Pons (tissue), 1 donor: ENCODE results near the gene PEX26.
"Not testable (repeated sequence)": the region's sequence is repeated elsewhere in the genome, so short reads cannot be mapped to it uniquely, and the experiment has no call there.

Experiments used
- DNase-seq: peaks from one replicate; pipeline ENCODE4 v3.0.0-alpha.2; 2016; ENCODE audit warnings: low spot score

PEX26 gene

DNA sequence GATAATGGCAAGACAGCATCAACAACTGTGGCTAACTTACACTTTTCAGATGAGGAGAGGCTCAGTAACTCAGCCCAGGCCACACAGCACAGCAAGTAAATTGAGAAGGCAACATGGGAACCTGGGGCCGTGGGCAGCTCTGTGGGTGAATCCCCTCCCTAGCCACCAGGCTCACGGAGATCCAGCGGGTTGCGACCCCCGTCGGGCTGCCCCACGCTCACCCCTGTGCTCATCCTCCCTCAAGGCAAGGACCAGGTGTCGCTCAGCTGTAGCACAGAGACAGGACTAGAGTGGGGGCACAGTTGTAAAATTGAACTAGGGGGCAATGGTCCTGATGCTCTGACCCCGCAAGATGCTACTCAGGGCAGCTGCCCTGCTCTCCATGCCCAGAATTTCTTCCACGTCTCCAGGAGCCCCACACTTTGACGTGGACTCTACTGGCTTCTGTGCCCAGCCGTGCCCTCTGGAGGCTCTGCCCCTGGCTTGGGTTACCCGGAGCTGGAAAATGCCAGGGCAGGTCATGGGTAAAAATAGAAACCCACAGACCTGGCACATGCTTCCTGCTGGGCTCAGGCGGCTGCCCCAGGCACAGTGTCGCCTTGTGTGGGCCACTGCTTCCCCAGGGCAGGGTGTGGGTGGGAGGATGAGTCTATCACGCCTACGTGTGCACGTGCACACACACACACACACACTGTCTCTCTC lies 41.8 kb downstream of the PEX26 start:
- DNase-seq = no peak

DNA sequence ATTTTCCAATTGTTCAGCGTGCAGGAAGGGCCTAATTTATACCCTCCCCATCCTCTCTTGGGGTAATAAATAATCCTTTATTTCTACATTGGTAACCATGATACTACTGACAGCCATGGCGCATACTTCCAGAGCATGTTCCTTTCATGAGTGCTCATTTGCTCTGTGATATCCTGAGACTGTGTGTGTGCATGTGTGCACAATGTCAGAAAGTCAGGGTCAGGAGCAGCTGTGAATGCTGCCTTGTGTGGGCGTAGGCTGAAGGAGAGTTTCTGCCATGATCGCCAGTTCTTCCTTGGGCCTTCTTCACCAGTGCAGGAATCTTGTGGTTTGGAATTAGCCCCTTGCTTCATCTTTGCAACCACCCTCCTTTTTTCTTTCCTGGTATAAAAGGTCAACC lies 43.1 kb downstream of the PEX26 start:
- no peak for DNase-seq

DNA sequence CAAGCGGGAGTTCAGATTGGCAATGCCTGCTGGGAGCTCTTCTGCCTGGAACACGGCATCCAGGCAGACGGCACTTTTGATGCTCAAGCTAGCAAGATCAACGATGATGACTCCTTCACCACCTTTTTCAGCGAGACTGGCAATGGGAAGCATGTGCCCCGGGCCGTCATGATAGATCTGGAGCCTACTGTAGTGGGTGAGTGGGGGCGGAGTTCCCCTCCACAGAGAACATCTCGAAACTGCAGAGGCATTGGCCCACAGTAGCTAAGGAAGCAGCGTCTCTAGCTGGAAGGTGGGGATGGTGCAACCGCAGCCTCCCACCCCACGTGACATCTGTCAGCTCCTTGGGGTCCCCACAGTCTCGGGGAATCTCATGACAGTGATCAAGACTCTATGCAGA lies 43.7 kb downstream of the PEX26 start:
- DNase-seq = no peak

DNA sequence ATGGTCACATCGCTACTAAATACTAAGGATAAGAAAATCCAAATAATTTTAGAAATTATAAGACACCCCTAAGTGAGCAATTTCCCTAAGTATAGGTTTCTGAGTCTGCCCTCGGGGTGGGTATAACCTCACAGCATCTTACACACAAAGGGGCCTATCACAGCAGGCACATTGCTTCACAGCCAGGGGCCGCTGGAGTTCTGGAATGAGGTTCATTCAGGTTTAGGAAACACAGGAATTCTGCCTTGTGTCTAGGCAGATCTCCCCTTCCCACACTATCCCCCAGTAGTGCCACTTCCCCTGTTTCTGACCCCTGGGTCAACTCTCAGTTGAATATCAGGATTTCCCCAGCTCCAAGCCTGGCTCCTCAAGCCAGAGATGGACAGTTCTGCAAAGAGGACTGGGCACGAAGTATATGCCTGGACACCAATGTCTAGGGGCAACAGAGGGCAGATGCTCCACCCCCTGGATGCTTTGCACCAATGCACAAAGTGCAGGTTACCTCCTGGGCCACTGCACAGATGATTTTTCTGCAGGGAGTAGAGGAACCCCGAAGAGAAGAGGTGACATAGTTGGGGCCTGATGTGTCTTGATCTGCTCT lies 44.3 kb downstream of the PEX26 start:
- no peak for DNase-seq

DNA sequence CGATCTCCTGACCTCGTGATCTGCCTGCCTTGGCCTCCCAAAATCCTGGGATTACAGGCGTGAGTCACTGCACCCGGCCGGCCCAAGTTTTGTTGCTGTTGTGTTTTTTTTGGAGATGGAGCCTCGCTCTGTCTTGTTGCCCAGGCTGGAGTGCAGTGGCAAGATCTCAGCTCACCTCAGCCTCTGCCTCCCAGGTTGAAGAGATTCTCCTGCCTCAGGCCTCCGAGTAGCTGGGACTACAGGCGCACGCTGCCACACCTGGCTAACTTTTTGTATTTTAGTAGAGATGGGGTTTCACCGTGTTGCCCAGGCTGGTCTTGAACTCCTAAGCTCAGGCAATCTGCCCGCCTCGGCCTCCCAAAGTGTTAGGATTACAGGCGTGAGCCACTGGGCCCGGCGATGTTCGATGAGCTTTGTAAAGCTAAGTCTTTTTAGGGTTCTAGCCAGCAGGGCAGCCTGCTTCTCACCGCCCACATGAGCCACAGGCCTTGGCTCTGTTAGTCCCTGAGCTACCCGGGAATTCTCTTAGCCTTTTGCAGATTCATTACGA lies 45.8 kb downstream of the PEX26 start:
- DNase-seq = not testable (repeated sequence)

DNA sequence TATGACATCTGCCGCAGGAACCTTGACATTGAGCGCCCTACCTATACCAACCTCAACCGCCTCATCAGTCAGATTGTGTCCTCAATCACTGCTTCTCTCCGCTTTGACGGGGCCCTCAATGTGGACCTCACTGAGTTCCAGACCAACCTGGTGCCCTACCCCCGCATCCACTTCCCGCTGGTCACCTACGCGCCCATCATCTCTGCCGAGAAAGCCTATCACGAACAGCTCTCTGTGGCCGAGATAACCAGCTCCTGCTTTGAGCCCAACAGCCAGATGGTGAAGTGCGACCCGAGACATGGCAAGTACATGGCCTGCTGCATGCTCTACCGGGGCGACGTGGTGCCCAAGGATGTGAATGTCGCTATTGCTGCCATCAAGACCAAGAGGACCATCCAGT lies 48.8 kb downstream of the PEX26 start:
- no peak for DNase-seq

DNA sequence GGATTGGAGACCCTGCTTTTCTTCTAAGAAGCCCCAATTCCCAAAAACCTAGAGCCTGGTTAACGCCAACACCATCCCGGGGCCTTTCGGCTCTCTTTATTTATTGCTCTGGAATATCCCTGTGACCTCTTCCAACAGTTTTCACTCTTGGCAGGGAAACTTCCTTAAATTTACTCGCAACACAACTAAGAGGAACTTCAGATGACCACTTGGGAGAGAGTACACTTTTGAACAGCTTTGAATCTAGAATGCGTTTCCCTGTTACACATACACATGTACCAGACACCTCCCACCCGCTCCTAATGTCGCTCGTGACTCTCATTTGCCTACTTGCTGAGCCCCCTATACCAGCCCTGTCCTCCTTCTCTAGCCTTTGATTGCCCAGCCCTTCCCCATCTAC lies 52.2 kb downstream of the PEX26 start:
- no peak for DNase-seq

DNA sequence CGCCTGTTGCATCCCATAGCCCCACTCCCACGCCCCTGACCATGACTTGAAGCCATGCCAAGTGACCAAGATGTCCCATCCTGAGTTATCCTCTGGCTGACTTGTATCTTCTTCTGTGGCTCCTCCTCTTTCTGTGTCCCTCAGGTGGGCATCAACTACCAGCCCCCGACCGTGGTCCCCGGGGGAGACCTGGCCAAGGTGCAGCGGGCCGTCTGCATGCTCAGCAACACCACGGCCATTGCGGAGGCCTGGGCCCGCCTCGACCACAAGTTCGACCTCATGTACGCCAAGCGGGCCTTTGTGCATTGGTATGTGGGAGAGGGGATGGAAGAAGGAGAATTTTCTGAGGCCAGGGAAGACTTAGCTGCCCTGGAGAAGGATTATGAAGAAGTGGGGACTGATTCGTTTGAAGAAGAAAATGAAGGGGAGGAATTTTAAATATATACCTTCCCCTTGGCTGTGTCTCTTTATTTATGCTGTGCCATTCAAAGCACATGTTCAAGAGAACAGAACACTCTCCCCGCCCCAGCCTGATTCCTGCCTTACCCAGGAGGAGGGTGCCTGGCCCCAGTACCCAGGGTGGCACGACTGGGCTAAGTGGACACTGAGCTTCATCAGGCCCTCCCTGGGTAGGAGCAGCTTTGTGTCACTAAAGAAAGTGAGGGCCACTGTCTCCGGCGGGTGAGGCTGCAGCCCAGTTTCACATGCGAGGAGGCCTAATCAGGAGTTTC lies 53.1 kb downstream of the PEX26 start:
- no peak for DNase-seq

DNA sequence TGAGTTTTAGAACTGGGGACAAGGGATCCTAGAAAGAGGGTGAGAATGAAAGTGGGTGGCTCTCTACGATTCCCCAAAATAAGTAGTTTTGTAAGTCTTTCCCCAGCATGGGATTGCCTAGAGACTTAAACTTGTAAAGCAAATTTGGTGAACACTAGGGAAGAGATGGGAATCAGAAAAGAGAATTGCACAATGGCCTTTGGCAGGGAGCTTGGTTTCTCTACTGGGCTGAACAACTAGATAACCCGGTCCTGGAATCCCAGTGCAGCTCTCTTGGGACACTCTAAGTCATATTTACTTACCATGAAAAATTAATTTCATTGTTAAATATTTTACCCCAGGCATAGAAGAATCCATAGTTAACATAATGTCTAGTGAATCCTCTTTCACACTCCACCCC lies 55.7 kb downstream of the PEX26 start:
- no peak for DNase-seq

DNA sequence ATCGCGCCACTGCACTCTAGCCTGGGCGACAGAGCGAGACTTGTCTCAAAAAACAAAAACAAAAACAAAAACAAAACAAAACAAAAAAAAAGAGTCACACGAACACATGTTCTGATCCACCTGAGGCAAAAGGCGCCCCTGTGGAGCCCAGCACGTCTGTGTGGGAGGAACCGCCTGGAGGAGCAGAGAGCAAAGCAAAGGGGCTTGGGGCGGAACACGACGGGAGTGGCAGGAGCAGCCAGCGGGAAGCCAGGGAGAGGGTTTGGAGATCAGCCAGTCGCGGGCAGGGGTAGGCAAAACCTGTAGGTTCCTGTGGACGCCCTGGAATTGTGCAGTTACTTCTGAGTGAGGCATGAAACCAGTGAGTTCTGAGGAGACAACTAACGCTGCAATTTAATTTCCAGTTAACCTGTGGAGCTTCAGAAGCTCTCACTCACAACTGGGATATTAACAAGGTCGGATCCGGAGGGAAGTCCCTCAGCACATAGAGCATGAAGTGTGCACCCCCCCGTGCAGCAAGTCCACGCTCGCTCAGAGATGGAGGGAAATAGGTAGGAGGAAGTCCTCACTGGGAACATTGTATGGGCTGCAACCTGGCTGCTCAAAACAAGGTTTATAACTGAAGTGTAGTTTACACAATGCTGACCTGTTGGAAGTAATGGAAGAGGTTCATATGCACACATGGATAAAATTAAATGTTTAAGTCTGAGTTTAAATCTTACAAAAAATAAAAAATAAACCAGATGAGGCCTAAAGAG lies 59.0 kb downstream of the PEX26 start:
- no peak for DNase-seq

DNA sequence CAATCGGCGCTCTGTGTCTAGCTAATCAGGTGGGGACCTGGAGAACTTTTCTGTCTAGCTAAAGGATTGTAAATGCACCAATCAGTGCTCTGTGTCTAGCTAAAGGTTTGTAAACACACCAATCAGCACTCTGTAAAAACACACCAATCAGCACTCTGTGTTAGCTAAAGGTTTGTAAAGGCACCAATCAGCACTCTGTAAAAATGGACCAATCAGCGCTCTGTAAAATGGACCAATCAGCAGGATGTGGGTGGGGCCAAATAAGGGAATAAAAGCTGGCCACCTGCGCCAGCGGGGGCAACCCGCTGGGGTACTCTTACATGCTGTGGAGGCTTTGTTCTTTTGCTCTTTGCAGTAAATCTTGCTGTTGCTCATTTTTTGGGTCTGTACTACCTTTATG lies 63.2 kb downstream of the PEX26 start:
- DNase-seq = not testable (repeated sequence)

DNA sequence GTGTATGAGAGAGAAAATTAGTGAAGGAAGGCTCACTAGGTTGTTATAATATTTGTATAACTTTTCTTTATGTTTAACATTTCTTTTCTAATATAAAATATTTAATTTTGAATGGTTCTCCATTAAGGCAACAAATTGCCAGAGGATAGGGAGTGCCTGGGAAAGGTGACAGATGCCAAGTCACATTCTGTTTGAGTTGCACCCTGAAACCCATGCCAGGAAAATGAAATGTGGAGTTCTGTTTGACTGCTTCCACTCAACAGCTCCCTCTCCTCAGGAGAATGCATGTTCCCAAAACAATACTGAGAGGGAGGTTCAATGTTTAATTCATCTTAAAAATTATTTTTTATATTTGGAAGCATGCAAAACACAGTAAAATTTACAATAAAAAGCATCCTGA lies 66.3 kb downstream of the PEX26 start:
- no peak for DNase-seq

DNA sequence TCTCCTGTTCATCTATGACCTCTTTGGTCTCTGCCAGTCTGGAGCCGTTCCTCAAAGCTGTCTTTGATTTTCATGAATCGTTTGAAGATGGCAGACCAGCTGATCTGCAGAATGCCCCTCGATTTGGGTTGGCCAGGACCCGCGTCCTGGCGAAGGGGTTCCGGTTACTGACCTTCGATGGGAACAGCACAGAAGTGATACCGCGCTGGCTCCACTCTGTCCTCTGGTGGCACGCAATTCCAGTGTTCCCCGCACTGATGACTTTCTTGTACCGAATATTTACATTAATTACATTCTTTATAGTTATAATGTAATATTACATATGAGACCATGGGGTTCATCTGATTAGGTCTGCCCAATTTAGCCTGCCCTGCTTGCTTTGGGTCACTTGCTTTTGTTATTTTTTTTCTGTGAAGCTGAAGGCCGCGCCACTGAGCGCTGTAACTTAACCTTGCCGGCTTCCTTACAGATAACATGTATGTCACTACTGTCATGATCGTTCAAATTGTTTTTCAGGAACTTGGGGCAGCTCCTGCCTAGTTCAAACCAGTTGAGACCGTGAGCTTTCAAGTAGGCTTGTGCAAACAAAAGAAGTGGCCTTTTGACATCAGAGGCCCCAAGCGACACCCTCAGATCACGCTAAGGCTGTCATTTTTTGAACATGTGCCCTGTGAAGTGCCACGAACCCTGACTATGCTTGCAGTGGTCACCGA lies 68.0 kb downstream of the PEX26 start:
- no peak for DNase-seq

DNA sequence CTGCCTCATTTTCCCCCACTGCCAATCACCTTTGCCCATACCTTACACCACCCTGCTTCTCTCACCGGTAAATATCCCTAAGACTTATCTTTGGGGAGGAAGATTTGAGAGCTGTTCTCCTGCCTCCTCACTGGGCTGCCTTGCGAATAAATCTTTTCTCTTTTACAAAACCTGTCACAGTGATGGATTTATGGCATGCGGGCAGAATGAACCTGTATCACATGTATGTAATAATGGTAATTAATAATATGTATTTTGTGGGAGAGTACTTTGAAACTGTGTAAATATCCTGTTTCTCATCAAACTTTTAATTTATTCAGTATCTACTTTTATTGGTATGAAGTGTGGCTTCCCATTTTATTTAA lies 68.6 kb downstream of the PEX26 start:
- no peak for DNase-seq

DNA sequence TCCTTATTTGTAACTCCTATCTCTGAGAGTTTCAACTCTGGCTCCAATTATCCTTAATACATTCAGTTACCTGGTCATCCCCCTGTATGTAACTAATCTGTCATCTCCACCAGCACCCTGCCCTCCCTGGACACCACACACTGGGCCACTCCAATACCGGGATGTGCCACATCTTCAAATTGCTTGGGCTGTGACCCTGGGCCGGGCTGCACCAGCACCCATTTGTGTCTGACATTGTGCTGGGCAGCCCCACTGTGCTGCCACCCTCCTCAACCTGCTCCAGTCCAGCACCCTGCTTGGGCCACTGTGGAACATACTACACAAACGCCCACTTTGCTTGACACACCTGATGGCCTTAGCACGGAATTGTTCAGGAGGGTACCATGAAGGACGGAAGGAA lies 70.0 kb downstream of the PEX26 start:
- no peak for DNase-seq

DNA sequence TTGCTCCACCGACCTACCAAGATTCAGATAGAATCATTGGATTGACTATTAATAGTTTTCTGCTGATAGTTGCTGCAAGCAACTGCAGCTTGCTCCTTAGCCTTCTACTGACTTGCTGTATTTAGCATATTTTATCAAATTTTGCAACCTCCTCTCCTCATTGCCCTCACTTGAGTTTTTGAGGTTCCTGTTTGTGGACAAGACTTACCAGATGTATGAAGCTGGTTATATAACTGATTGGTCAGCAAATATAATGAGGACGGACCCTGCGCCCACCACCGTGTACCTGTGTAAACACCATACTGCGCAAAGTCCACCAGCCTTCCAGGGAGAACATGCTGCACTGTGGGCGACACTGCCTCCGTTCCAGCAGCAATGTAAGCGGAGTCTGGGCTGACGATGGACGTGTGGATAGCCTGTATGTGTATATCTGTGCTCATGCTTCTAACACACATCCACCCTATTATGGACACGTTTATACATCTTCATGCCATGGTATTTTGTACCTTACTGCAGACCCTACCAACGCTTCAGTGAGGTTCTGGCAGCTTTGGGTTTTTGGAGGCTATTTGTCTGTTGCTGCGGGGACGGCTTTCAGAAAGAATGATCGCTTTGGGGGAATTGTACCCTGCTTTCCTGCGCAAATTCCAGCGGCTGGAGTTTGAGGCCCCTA lies 70.6 kb downstream of the PEX26 start:
- DNase-seq = no peak

DNA sequence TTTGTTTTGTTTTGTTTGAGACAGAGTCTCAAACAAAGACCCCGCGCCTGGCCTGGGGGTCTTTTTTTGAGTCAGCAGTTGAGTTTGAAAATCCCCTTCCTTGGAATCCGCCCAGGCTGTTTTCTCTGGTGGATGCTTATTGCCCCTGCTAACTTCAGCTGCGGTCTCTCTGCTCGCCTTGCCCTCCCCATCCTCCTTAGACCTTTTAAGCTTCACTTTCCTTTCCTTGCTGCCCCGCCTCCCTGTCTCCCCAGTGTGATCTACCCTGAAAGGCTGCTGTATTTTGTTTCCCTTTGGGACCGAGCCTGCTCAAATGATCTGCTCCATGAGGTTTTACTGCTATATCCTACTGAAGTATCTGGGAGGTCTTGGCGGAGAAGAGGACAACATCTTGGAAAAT lies 74.7 kb downstream of the PEX26 start:
- no peak for DNase-seq

DNA sequence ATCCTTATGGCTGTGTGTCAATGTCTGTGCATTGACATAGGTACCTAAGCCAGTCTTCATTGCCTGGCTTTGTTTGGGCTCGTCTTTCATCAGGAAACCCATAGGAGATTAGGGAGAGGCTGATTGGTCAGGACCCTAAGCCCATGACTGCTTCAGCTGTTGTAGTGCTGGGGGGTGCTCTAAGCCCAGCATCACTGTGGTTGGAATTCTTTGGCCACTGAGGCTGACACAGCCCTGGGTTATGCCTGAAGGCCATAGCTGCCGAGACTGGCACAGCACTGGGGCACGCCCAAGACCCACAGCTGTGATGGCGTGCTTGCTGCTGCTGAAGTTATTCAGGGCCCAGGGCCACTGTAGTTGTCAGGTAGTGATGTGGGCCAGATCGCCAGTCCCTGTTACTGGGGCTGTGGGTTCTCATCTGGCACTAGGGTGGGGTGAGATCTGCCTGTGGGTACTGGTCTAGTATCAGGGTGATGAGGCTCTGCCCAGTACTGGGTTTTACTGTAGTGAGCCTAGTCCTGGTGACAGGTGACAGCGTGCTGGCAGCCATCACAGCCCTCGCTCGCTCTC lies 77.1 kb downstream of the PEX26 start:
- DNase-seq = no peak
